ENCODE results near the gene USP5.

The USP5 gene

GRCh38 chr12:6851921-6852650 is at the start of gene USP5:
USP5 (plus strand) TSS chr12:6852150; CDS start chr12:6852180, 30 bp downstream.
- DNase-seq (ENCODE audit: low spot score), result peak; percentile 98

GRCh38 chr12:6807170-6807569 is 44.8 kb upstream of the USP5 start:
- DNase-seq (ENCODE audit: low spot score), result no peak

GRCh38 chr12:6809056-6809455 is 42.9 kb upstream of the USP5 start:
- DNase-seq (ENCODE audit: low spot score), result no peak

- no peak for DNase-seq (ENCODE audit: low spot score)
These were observed 41.2 kb upstream of the USP5 start for GRCh38 chr12:6810758-6811157.

GRCh38 chr12:6813363-6813762 is 38.6 kb upstream of the USP5 start:
- no peak for DNase-seq (ENCODE audit: low spot score)

- DNase-seq (ENCODE audit: low spot score), result no peak
These were observed 35.4 kb upstream of the USP5 start for GRCh38 chr12:6816598-6816997.

GRCh38 chr12:6817098-6817497 is 34.9 kb upstream of the USP5 start:
- DNase-seq (ENCODE audit: low spot score), result no peak

- DNase-seq (ENCODE audit: low spot score), result no peak
These were observed 34.2 kb upstream of the USP5 start for GRCh38 chr12:6817662-6818157.

- no peak for DNase-seq (ENCODE audit: low spot score)
These were observed 33.7 kb upstream of the USP5 start for GRCh38 chr12:6818222-6818621.

- no peak for DNase-seq (ENCODE audit: low spot score)
These were observed 33.3 kb upstream of the USP5 start for GRCh38 chr12:6818645-6819044.

GRCh38 chr12:6819106-6820030 is 32.6 kb upstream of the USP5 start:
- DNase-seq (ENCODE audit: low spot score), result no peak

GRCh38 chr12:6820166-6820565 is 31.8 kb upstream of the USP5 start:
- no peak for DNase-seq (ENCODE audit: low spot score)

- DNase-seq (ENCODE audit: low spot score), result peak; percentile 85
These were observed 30.1 kb upstream of the USP5 start, which contains the start of gene GPR162 for GRCh38 chr12:6821591-6822425. GPR162 (plus strand) TSS chr12:6821821; CDS start chr12:6823899, 2,078 bp downstream.

- DNase-seq (ENCODE audit: low spot score), result no peak
These were observed 29.4 kb upstream of the USP5 start for GRCh38 chr12:6822426-6823135.

GRCh38 chr12:6823182-6824084 is 28.5 kb upstream of the USP5 start:
- DNase-seq (ENCODE audit: low spot score), result no peak

- DNase-seq (ENCODE audit: low spot score), result no peak
These were observed 27.7 kb upstream of the USP5 start for GRCh38 chr12:6824085-6824775.

GRCh38 chr12:6824901-6825381 is 27.0 kb upstream of the USP5 start:
- peak; percentile 46 for DNase-seq (ENCODE audit: low spot score)

GRCh38 chr12:6825398-6826124 is 26.4 kb upstream of the USP5 start:
- peak; percentile 95 for DNase-seq (ENCODE audit: low spot score)
